Stimulated activated CD8-positive, alpha-beta memory T cell treated with anti-CD3 and anti-CD28 coated beads, Interleukin-12 subunit alpha, Interleukin-12 subunit beta, amount 100 ng/mL, for 4 hours (primary cell): ENCODE data around the gene PAQR4.
A peak's percentile ranks its signal among the peaks of the same experiment; 100 is the strongest.

Experiments used
- DNase-seq: peaks from one replicate; pipeline ENCODE4 v3.0.0-alpha.2; 2020; ENCODE audit warnings: low read depth

PAQR4 gene

GRCh38 chr16:3004781-3005284 lies 35.7 kb downstream of the PAQR4 start:
- no peak for DNase-seq

- no peak for DNase-seq
Measured at GRCh38 chr16:3007059-3007956, 38.2 kb downstream of the PAQR4 start.

- DNase-seq, result no peak
Measured at GRCh38 chr16:3007957-3008689, 39.0 kb downstream of the PAQR4 start.

GRCh38 chr16:3008690-3009037 lies 39.5 kb downstream of the PAQR4 start:
- DNase-seq, result no peak

GRCh38 chr16:3009568-3010390 lies 40.6 kb downstream of the PAQR4 start:
- no peak for DNase-seq

GRCh38 chr16:3010510-3010909 lies 41.4 kb downstream of the PAQR4 start:
- no peak for DNase-seq

DNA sequence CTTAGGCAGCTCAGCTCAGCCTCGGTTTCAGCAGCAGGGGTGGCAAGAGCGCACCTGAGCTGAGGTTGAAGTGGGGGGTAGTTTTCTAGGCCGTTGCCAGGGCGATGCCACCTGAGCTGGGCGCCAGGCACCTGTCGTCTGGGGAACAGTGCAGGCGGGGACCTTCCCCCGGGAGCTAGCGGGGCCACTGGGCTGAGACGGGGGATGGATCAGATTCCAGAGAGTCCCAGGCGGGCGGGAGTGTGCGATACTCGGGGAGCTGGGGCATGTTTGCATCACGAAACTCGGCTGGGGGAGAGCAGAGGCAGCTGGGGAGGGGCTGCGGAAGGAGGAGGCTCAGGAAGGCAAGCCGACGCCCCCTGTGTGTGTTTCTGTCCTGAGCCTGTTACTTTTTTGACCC lies 43.1 kb downstream of the PAQR4 start:
- no peak for DNase-seq

DNA sequence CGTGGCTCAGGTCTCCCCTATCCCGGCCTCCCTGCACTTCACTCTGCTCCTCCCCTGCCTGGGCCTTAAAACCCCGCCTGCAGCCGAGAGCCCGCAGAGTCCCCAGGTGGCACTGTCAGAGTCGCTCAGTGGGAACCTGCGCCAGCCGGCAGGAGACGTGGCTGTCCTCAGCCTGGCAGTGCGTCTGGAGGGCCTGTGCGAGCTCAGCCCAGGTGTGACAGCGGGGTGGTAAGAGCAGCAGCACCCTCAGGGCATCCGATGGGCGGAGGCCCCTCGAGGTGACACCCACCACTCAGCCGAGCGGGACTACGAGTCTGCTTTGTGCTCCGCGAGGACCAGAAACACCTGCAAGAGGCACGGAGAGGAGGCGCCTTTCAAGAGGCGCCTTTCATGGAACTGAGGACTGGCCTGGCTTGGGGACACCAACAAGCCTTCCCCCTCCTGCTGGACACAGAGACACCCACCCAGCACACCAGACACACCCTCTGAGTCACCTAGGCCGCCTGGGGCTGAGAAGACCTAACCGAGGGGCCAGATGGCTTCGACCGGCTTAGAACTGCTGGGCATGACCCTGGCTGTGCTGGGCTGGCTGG lies 43.8 kb downstream of the PAQR4 start, which contains the start of gene CLDN9:
Gene CLDN9, plus strand, starts transcription at position 96 of the 593 bp plus-strand sequence. Its CDS starts 440 bp downstream, at position 536.
- DNase-seq, result no peak

GRCh38 chr16:3013491-3013951 lies 44.4 kb downstream of the PAQR4 start:
- DNase-seq, result no peak

DNA sequence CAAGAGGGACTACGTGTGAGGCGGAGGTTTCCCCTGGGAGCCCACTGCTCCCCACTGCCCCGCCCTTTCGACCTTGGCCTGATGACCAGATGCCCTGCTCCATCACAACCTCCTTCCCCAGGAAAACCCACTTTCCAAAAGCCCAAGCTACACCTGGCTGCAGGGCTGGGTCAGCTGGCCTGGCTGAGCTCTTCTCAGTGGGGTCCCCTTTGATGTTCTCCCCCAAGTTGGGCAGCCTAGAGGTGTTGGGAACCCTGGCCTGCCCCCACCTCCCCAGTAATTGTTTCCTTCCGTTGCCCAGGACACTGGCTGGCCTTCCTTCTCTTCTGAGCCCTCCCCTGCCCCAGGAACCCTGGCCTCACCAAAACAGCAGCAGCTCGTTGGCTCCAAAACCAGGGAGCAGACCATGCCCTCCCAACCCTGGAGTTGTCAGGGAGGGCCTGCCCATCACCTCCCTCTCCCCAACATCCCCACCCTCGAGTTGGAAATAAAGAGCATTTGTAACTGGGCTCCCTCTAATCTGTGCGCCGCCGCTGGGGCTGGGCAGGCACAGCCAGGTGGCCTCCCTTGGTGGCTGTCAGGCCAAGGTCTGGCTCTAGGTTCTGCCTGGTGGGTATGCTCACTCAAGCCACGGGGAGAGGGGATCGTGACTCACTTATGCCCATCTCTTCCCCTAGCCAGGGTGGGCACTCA lies 45.0 kb downstream of the PAQR4 start:
- DNase-seq, result no peak

DNA sequence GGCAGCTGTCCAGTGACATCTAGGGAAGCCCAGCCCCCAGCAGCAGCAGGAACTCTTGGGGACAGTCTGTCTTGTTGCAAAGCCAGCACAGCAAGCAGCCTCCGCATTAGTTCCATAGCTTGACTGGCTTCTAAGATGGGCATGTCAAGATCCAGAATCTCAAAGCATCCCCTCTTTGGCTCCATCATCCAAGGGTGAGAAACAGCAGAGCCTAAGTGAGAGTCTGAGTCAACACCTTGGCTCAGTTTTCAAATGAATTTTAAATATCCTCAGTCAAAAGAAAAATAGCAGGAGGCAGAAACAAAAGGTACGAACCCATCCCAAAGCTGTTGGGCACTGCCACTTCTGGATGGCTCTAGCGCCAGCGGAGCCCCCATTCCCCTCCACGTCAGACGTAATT lies 45.8 kb downstream of the PAQR4 start:
- DNase-seq, result no peak

GRCh38 chr16:3015865-3016521 lies 46.8 kb downstream of the PAQR4 start:
- DNase-seq, result no peak

- DNase-seq, result no peak
Measured at GRCh38 chr16:3017344-3017743, 48.2 kb downstream of the PAQR4 start.

GRCh38 chr16:3017794-3018506 lies 48.8 kb downstream of the PAQR4 start, which contains the start of gene CLDN6:
Gene CLDN6 (minus strand): TSS chr16:3018183. CDS start chr16:3016021, 2,162 bp downstream.
- no peak for DNase-seq

DNA sequence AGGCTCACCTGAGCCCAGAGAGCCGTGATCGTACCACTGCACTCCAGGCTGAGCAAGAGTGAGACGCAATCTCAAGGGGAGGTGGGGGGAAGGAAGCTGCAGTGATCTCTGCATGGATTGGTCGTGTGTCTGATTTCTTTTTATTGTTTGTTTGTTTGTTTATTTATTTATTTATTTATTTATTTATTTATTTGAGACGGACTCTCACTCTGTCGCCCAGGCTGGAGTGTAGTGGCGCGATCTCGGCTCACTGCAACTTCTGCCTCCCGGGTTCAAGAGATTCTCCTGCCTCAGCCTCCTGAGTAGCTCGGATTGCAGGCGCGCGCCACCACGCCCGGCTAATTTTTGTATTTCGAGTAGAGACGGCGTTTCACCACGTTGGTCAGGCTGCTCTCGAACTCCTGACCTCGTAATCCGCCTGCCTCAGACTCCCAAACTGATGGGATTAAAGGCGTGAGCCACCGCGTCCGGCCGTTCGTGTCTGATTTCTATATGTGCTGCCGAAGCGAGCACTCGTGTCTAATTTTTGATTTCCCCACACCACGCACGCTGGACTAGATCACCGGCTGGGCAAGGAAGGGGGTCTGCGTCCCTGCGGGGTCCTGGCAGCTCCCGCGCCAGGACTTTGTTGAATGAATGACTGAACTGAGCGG lies 50.6 kb downstream of the PAQR4 start:
- DNase-seq, result no peak

DNA sequence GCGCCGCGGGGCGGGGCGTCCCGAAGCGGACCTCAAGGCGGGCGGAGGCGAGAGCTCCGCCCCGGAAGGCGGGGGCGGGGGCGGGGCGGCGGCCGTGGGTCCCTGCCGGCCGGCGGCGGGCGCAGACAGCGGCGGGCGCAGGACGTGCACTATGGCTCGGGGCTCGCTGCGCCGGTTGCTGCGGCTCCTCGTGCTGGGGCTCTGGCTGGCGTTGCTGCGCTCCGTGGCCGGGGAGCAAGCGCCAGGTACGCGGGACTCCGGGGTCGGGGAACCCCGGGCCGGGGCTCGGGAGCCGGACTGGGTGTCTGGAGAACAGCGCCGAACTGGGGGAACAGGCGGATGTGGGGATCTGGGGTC lies 51.1 kb downstream of the PAQR4 start, which contains the start of gene TNFRSF12A:
Gene TNFRSF12A, plus strand, starts transcription at position 122 of the 357 bp plus-strand sequence. Its CDS starts 30 bp downstream, at position 152.
- DNase-seq, result peak; percentile 61

GRCh38 chr16:3020604-3021448 lies 51.7 kb downstream of the PAQR4 start:
- DNase-seq, result peak; percentile 67
